Activated CD8-positive, alpha-beta memory T cell treated with anti-CD3 and anti-CD28 coated beads for 4 hours (primary cell): Measurements from ENCODE around the gene PTBP3.

ENCODE experiments used
- DNase-seq, 2 donors: peaks; one replicate each; pipeline ENCODE4 v3.0.0-alpha.2; 2020; ENCODE audit warnings: low read depth in 2 of 2

The PTBP3 gene

DNA sequence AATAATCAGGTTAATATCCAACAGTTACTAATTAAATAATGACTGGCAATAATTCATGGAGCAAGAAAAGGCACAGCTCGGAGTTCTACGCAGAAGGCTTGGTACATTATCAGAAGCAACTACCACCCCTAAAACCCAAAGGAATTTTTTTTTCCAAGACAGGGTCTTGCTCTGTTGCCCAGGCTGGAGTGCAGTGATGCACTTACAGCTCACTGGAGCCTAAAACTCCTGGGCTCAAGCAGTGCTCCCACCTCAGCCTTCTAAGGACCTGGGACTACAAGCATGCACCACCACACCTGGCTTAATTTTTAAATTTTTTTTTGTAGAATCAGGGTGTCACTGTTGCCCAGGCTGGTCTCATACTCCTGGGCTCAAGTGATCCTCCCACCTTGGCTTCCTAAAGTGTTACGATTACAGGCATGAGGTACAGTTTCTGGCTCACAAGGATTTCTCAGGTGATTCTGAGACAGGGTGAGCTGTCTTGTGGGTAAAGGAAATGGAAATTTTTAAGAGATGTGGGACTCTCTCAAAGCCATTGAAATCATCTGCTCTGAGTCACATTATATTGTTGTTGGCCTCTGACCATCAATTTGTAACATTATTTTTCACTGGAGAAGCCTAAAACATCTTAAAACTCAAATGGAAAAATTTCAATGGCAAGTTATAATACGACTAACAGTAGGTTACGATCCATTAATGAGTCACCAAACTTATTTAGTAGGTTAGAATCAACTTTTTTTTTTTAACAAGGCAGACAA, 26.8 kb upstream of the PTBP3 start:
- no peak for DNase-seq

DNA sequence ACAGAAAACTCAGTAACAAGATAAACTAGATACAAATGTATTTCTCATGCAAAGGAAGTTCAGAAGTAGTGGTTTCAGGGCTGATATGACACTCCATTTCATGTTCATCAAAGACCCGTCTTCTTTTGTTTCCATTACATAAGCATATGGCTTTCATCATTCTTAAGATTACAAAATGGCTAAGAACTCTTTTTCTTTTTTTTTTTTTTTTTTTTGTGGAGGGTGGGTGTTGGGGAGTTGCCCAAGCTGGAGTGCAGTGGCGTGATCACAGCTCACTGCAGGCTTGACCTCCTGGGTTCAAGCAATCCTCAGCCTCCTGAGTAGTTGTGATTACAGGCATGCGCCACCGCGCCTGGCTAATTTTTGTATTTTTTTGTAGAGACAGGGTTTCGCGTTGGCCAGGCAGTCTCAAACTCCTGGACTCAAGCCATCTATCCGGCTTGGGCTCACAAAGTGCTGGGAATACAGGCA, 22.0 kb upstream of the PTBP3 start:
- DNase-seq: no peak

DNA sequence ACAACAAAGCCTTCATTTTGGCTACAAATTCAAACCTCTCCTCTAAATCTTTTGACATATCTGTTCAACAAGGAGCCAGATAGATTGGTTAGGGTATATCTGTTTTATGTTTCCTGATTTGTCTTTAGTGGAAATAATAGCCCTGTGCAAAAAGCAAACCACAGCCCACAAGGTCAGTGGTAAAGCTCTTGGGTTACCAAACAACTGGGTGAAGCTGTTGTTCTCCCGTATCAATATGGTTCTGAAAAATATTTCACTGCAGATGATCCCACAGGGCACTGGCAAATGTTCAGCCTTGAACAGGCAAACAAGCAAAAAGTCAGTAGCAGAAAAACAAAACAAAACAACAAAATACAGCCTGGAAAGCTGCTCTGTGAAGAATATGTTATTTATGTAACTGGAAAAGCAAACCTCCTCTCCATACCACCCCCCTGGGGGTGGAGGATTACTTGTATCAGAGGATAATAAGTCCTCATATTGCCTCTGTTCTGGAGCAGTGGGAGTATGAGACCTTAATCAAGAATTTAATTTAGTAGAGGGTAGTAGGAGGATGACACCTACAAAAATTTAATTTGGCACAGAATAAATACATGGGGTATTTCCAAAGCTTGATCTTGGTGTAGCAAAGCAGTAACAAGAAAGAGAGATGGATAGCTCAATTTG, 20.8 kb upstream of the PTBP3 start:
- no peak for DNase-seq

DNA sequence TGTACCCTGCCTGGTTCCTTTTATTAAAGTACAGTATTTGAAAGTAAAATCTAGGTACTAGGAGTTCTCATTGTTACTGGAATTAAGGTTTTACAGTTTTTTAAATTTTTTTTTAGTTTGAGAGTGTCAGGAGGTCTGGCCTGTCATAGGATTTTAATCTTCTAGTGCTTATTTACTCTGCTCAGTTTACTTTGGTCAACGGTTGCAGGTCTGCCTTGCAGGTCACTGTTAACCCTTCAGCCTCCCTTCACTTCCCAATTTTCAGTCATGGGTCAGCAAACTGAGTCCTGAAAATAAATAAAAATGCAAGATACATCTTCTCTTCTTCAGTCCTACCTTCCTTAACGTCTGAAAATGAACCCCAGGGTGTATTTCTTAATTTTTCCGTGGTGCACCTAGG, 18.8 kb upstream of the PTBP3 start:
- no peak for DNase-seq

DNA sequence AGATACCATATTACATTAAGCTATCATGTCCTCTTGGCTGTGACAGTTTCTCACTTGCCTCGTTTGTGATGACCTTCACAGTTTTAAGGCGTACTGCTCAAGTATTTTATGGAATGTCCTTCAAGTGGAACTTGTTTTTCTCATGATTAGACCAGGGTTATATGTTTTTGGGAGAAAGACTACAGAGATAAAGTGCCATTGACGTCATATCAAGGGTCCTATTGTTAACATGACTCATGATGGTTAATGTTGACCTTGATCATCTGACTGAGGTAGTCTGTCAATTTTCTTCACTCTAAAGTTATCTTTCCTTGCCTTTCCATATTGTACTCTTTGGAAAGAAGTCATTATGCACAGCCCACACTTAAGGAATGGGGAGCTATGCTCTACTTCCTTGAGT, 17.8 kb upstream of the PTBP3 start:
- no peak for DNase-seq

DNA sequence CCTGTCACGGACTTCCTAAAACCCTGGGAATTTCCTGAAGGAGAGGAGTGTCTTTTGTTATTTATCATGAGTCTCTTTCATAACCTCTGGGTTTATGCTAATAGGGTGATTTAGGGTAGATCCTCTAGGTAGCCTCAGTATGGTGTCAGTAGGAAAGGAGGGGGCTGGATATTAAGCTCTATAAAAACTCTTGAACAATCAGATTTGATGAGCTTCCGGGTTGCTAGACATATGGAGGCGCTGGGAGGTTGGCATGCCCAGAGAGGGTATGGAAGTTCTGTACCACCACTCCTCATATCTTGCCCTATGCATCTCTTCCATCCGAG, 15.6 kb upstream of the PTBP3 start:
- DNase-seq: no peak

DNA sequence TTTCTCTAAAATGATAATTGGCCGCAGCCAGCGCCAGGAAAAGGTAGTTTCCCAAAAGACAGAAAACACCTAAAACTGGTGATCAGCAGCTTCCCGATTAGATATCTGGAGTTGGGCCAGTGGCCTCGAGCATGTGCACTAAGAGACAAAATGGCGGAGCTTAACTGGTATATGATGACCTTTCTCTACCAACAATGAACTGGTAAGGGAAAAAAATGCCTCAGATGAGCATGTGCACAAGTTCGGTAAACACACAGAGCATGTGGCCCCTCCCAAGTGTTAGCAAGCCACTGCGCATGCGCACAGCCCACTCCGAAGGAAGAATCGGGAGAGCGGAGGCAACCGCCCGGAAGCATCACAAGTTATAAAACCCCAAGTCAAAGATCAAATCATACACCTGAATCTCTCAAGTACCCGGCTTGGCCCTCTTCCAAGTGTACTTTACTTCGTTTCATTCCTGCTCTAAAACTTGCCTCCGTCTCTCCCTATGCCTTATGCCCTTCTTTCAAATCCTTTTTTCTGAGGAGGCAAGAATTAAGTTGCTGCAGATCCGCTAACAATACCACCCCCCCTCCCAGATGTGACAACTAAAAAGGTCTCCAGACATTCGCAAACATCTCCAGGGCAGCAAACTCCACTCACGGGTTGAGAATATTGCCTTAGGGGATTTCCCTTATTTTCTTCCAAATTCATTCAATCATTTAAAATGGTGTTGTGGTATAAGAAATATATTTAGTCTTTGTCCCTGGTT, 15.0 kb upstream of the PTBP3 start:
- DNase-seq: peak; percentile 44 to 58

DNA sequence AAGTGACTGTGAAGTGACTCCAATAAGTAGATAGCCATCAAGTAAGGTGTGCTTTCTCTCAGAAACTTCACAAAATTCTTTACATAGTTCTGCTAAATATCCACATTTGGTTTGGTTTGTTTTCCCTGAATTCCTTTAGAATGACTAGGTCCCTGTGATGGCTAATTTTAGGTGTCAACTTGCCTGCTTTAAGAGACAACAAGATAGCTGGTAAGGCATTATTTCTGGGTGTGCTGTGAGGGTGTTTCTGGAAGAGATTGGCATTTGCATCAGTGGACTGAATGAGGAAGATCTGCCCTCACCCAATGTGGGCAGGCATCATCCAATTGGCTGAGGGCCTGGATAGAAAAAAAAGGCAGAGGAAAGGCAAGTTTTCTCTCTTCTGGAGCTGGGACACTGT, 8.3 kb upstream of the PTBP3 start:
- DNase-seq: no peak

DNA sequence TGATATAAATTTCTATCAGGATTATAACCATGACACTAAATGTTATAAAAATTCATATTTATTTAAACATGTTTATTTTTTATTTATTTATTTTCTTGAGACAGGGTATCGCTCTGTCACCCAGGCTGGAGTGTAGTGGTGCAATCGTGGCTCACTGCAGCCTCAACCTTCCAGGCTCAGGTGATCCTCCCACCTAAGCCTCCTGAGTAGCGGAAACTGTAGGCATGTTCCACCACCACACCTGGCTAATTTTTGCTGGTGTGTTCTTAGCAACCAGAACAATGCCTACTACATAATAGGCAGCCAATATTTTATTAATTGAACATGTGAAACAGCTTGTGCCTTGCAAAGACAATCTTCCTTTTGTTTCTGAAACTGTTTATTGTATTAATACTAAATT, 6.5 kb upstream of the PTBP3 start:
- DNase-seq: no peak

DNA sequence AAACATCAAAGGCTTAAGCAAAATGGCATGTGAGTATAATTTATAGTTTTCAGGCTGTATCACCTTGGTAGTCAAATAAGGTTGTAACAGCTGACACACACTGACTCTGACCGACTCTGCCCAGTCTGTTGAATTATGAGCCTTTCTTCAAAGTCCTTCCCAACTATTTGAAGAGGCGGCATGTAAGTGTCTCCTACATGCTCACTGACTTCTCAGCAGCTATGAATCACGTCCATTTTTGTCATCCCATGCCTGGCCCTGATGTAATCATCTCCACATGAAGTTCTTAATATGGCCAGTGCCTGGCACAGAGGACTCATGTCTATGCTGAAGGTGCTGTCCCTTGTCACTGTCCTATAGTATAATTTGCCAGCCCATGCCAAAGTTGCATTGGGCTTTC, 5.1 kb upstream of the PTBP3 start:
- DNase-seq: no peak

DNA sequence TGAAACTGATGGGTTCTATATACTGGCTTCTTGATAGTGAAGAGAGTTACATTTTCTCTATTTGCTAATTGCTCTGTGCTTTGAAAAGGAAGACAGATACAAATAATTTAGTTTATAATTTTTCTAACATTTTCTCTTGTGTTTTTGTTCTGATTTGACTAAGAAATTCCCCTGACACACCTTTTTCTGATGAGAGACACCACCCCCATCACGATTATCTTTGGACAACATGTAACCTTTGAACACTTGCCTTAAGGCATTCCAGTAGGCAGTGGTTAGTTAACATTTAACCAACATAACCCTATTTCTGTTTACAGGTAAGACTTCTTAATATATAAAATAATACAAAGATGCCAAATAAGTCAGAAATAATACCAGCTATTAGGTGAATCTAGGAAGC, 4.1 kb upstream of the PTBP3 start:
- no peak for DNase-seq

DNA sequence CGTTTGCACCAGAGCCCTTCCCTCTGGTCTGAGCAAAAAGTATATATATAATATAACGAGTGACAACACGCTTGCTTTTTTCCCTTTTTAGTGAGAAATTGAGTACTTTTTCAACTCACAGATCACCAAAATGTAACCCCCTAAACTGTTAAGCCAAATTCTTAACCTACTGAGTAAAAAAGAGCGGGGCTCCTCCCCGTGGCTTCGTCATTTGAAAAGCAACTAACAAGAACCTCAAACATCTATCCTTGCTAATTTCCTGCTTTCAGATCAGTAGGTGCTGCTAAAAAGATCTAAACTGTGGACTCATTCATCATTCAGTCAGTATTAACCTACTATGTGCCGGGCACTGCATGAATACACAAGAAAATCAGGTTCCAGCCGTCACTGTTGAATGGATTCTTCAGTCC, 1.0 kb upstream of the PTBP3 start:
- DNase-seq: peak in 1 of 2 donors; percentile 13

DNA sequence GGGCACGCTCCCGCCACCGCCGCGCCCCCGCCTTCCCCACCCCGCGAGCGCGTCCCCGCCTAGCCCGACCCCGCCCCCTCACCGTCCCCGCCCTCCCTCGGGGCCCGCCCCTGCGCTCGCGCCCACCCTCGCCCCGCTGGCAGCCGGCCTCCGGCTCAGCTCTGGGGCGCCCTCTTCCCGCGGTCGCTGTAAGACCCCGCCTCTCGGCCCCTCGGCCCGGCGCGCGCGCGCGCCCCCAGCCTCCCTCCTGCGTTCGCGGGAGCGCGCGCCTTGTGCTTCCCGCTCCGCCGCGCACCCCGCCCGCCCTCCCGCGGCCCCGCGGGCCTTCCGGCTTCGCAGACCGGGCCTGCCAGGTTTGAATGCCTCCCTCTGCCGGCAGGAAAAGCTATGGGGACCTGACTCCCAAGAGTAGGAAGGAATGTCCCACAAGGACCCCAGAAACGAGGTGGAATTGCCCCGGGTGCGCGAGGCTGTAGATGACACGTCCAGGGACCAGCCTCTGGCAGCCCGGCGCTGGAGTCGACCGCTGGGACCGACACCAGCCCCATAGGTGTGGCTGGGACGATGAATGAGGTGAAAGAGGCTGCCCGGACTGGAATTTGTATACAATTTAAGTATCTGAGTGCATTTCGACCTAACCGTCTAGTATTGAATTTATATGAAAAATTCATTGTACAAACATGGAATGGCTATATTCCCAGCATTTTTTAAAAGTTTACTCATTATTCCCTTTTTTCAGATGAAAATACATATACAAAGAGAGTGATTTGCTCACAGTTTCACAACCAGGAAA, 416 bp upstream of the PTBP3 start:
- DNase-seq: peak; percentile 89 to 91

DNA sequence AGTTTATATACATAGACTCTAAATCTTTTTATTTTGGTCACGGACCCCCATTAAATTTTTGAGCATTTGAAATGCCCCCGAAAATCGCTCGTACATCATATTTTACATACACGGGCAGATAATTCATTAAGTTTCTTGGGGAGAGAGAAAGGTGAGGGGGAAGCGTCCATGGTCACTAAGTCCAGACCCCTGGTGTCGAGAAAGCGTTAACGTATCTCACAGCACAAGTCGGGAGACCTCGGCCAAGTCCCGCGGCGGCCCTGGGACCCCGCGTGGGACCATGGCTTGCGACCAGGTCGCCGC, 794 bp downstream of the PTBP3 start:
- DNase-seq: no peak

DNA sequence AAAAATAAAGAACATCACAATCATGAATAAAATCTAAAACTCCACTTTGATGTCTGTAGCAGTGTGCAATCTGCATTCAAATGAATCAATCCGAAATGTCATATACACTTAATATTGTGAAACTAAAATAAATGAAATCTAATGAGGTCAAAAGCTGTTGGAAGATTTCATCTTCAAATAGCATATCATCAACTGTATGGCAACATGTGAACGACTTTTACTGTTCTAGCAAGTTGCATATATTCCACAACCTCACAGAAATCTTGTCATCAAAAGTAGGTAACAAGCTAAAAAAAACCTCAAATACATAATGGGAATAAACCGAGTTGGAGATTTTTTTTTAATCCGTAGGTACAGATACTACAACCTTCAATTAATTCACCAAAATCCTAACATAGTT, 1.2 kb downstream of the PTBP3 start:
- no peak for DNase-seq

DNA sequence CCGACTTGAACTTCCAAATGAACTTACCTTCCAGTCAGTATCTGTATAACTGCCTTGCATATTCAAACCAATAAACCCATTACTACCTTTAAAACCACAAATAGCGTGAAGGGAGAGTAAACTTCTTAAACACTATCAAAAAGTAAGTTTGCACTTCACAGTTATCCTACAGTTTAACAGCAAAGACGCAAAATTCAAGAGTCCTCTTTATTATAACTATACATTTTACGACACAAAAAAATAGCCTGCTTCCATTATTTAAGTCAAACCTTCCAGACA, 1.8 kb downstream of the PTBP3 start:
- DNase-seq: no peak

DNA sequence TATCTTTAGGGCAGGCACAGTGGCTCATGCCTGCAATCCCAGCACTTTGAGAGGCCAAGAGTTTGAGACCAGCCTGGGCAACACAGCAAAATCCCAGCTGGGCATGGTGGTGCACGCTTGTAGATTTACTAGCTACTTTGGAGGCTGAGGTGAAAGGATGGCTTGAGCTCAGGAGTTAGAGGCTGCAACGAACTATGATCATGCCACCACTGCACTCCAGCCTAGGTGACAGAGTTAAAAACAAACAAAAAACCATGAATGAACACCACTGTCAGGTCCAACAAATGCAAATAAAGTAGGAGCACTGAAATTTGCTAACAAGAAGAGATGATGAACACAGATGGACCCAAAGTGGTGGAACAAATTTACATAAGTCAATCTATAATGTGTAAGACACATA, 4.9 kb downstream of the PTBP3 start:
- DNase-seq: no peak

DNA sequence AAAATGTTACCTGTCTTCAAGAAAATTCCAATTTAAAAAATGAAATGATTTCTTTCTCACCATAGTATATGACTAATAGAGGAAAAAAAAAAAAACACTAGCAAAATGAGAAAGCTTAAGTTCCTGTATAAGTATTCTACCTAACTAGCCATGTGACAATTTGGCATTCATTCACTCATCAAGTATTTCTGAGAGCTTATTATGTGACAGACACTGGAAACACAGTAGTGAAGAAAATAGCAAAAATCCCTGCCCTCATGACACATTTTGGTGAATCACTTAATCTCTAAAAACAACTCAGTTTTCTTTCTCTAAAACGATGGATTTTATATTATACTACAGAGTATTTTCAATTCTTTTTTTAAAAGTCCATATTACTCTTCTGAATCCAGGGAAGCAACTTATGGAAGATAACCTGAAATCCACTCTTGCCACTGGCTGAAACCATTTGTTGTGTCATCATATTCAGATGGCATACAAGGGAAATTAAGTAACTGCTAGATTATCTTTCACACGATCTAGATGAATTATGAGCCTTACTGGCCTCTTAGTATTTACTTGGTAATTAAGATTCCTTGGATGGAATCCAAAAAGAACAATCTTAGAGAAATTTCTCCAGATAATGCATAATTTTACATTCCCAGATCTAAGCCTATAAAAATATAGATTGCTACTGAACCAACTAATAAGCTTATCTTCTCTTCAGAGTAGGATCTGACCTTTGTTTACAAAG, 5.5 kb downstream of the PTBP3 start:
- no peak for DNase-seq

DNA sequence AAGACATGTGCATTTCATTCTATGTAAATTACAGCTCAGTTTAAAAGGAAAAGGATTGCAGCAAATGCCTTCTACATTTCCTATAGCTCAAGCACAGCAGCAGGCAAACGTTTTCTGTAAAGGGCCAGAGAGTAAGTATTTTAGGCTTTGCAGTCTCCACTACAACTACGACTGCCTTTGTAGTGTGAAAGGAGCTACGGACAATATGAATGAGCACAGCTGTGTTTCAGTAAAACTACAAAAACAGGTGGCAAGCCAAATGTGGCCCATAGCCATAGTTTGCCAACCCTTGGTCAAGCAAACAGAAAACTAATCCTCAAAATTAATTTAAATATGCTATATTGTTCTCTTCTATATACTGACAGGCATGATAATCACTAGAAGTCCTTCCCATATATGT, 7.2 kb downstream of the PTBP3 start:
- no peak for DNase-seq

DNA sequence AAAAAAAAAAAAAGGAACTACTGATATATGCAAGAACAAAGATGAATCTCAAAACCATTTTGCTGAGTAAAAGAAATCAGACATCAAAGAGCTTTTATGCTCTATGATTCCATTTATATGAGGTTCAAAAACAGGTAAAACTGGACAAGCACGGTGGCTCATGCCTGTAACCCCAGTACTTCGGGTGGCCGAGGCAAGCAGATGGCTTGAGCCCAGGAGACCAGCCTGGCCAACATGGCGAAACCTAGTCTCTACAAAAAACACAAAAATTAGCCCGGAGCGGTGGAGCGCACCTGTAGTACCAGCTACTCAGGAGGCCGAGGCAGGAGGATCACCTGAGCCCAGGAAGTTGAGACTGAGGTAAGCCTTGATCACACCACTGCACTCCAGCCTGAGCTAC, 7.8 kb downstream of the PTBP3 start:
- DNase-seq: no peak

DNA sequence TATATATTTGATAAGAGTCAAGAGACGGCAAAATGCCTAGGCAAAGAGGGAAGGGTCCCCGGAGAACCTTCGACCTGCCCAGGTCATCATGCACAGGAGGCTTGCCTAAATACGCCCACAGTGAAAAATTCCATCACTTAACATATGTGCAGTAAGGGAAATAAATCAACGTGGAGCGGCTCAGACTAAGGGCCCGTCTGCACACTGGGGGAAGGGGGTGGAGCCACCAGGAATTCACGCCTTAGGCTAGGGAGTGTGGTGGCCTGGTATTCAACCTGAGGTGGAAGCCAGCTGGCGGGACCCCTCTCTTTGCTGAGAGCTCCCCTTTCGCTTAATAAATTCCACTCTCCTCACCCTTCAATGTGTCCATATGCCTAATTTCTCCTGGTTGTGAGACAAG, 8.3 kb downstream of the PTBP3 start:
- no peak for DNase-seq

DNA sequence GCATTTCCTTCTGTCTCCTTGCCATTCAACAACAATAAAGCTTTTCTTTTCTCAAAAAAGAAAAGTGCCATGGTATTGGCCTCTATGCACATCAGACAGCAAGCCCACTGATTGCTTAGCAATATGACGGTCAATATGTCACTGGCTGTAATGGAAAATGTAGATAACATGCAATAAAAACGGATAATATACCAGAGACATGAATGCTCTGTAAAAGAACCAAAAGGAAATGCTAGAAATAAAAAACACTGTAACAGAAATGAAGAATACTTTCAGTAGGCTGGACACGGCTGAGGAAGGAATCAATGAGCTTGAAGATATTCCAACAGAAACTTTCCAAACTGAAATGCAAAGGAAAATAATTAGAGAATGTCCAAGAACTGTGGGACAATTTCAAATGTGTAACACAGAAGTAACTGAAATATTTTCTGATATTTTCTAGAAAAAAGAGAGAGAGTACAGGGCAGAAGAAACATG, 10.0 kb downstream of the PTBP3 start:
- no peak for DNase-seq
